ENCODE results near the gene LYRM4.

The LYRM4 gene

DNA sequence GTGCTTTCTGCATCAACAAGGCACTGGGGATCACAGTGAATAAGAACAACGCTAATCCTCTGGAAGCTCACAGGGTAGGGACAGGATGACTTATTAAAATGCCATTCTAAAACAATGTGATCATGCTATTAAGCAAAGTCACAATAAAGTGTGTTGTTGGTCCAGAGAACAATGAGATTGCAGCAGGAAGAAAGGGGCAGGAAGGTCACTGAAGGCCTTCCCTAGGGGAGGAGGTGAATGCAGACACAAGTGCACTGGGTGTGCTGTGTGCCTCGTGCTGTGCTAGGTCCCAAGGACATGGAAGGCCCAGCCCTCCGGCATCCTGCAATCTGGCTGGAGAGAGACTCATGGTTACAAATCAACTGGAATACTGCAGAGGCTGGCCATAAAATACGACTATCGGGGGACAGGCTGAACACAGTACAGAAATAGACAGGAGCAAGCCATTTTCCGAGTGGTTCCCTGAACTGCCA lies 55.7 kb downstream of the LYRM4 start:
- H2AFZ ChIP-seq (ENCODE audit: low read depth, low read length): no peak overlapping the region
- H3K27me3 ChIP-seq (ENCODE audit: low read depth, low read length): no peaks in the 10 kb centered on the region
- no peaks in the 10 kb centered on the region for H3K9me3 ChIP-seq (ENCODE audit: insufficient read depth, low read length)
- TF ChIP-seq, protein P1, sequence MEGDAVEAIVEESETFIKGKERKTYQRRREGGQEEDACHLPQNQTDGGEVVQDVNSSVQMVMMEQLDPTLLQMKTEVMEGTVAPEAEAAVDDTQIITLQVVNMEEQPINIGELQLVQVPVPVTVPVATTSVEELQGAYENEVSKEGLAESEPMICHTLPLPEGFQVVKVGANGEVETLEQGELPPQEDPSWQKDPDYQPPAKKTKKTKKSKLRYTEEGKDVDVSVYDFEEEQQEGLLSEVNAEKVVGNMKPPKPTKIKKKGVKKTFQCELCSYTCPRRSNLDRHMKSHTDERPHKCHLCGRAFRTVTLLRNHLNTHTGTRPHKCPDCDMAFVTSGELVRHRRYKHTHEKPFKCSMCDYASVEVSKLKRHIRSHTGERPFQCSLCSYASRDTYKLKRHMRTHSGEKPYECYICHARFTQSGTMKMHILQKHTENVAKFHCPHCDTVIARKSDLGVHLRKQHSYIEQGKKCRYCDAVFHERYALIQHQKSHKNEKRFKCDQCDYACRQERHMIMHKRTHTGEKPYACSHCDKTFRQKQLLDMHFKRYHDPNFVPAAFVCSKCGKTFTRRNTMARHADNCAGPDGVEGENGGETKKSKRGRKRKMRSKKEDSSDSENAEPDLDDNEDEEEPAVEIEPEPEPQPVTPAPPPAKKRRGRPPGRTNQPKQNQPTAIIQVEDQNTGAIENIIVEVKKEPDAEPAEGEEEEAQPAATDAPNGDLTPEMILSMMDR (IDR thresholded peaks at IDR 0.05; ENCODE audit: low read depth, low read length): no peak
- no peak for TF ChIP-seq EZH2phosphoT487 (IDR thresholded peaks at IDR 0.05; ENCODE audit: low read depth)
- H3K79me2 ChIP-seq (ENCODE audit: low read length): no peaks in the 10 kb centered on the region
- H4K20me1 ChIP-seq (ENCODE audit: insufficient read depth, low read length): no peaks in the 10 kb centered on the region
- no peak overlapping the region for H3K4me2 ChIP-seq (ENCODE audit: low read length)
- H3K27ac ChIP-seq (ENCODE audit: low read length): no peak overlapping the region
- H3K36me3 ChIP-seq (replicated peaks; ENCODE audit: low read depth, low read length): no peaks in the 10 kb centered on the region
- no peak overlapping the region for H3K4me3 ChIP-seq (ENCODE audit: low read length)
- no peak overlapping the region for H3K9ac ChIP-seq (ENCODE audit: low read length)
- peaks cover 13% of the 10 kb centered on the region for H3K4me1 ChIP-seq (ENCODE audit: low read length)

DNA sequence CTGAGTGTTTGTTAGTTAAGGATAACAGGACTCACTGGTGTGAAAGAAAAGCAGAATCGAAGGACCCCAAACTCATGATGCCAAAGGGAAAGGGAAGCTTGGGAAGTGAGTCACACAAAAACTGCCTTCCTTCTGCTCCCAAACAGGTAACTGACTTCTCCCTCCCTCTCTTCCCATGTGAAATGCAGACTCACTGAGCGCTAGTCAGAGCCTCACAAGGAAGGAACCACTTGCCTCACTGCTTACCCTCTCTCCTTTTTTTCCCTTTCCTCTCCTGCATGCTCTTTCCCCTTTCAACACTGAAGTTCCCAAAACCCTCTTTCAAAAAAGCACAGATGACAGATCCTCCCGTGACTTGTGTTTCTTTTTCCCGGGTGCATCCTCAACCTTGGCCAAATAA lies 56.4 kb downstream of the LYRM4 start:
- H3K9ac ChIP-seq (ENCODE audit: low read length): no peak overlapping the region
- H2AFZ ChIP-seq (ENCODE audit: low read depth, low read length): no peak overlapping the region
- H3K27ac ChIP-seq (ENCODE audit: low read length): no peak overlapping the region
- H3K4me2 ChIP-seq (ENCODE audit: low read length): no peak overlapping the region
- H4K20me1 ChIP-seq (ENCODE audit: insufficient read depth, low read length): no peaks in the 10 kb centered on the region
- no peaks in the 10 kb centered on the region for H3K9me3 ChIP-seq (ENCODE audit: insufficient read depth, low read length)
- TF ChIP-seq, protein P1 (IDR thresholded peaks at IDR 0.05; ENCODE audit: low read depth, low read length): no peak
- no peak for TF ChIP-seq EZH2phosphoT487 (IDR thresholded peaks at IDR 0.05; ENCODE audit: low read depth)
- no peaks in the 10 kb centered on the region for H3K79me2 ChIP-seq (ENCODE audit: low read length)
- H3K27me3 ChIP-seq (ENCODE audit: low read depth, low read length): no peaks in the 10 kb centered on the region
- H3K36me3 ChIP-seq (replicated peaks; ENCODE audit: low read depth, low read length): no peaks in the 10 kb centered on the region
- H3K4me3 ChIP-seq (ENCODE audit: low read length): no peak overlapping the region
- peaks cover 13% of the 10 kb centered on the region for H3K4me1 ChIP-seq (ENCODE audit: low read length)

DNA sequence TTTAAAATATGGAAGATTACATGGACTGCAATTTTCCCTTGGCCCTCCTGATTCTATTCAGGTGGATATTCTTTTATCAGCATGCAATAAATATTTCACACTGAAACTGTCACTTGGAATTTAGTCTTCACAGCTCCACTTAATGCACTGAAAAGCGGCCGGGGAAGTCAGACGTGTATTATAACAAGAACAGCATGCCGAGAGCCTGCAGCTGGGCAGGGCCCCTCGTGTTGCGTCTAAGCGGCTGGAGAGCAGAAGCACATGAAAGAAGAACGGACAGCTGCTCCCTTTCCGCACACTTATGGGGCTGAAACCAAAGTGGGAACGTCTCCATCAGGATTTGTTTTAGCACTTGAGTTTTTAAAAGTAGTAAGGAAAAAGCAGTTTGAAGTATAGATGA lies 57.2 kb downstream of the LYRM4 start:
- Histone ChIP-seq H3K27me3 (ENCODE audit: low read depth, low read length) (no peaks in the 10 kb centered on the region), H3K79me2 (ENCODE audit: low read length) (no peaks in the 10 kb centered on the region), H2AFZ (ENCODE audit: low read depth, low read length) (no peak overlapping the region), H3K9me3 (ENCODE audit: insufficient read depth, low read length) (no peaks in the 10 kb centered on the region), H3K36me3 (replicated peaks; ENCODE audit: low read depth, low read length) (no peaks in the 10 kb centered on the region), H4K20me1 (ENCODE audit: insufficient read depth, low read length) (no peaks in the 10 kb centered on the region), H3K9ac (ENCODE audit: low read length) (no peak overlapping the region), H3K4me1 (ENCODE audit: low read length) (peaks cover 12% of the 10 kb centered on the region), H3K27ac (ENCODE audit: low read length) (no peak overlapping the region), H3K4me2 (ENCODE audit: low read length) (no peak overlapping the region), H3K4me3 (ENCODE audit: low read length) (no peak overlapping the region)
- no peak for TF ChIP-seq EZH2phosphoT487 (IDR thresholded peaks at IDR 0.05; ENCODE audit: low read depth)
- TF ChIP-seq, protein P1 (IDR thresholded peaks at IDR 0.05; ENCODE audit: low read depth, low read length): no peak

DNA sequence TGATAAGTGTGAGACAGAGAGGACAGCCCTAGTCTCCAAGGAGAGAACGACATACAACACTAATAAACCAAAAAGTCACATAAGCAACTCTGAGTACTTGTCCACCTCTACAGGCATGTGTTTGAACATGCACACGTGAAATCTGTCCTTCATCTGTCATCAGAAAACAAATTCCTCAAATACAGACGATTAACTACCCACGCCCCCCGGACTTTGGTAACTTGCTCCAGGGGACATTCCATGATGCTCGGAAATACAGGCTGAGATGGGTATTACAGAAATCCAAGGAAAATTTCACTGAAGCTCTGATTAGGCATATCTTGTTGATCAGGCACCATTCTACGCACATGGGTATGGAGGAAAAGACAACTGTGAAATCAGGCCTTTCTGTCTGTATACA lies 57.8 kb downstream of the LYRM4 start:
- peaks cover 6% of the 10 kb centered on the region for H3K4me1 ChIP-seq (ENCODE audit: low read length)
- H3K4me3 ChIP-seq (ENCODE audit: low read length): no peak overlapping the region
- H3K4me2 ChIP-seq (ENCODE audit: low read length): no peak overlapping the region
- H3K9me3 ChIP-seq (ENCODE audit: insufficient read depth, low read length): no peaks in the 10 kb centered on the region
- H3K36me3 ChIP-seq (replicated peaks; ENCODE audit: low read depth, low read length): no peaks in the 10 kb centered on the region
- no peaks in the 10 kb centered on the region for H3K79me2 ChIP-seq (ENCODE audit: low read length)
- H3K27ac ChIP-seq (ENCODE audit: low read length): no peak overlapping the region
- no peaks in the 10 kb centered on the region for H3K27me3 ChIP-seq (ENCODE audit: low read depth, low read length)
- H2AFZ ChIP-seq (ENCODE audit: low read depth, low read length): no peak overlapping the region
- no peak for TF ChIP-seq EZH2phosphoT487 (IDR thresholded peaks at IDR 0.05; ENCODE audit: low read depth)
- TF ChIP-seq, protein P1 (IDR thresholded peaks at IDR 0.05; ENCODE audit: low read depth, low read length): no peak
- H4K20me1 ChIP-seq (ENCODE audit: insufficient read depth, low read length): no peaks in the 10 kb centered on the region
- no peak overlapping the region for H3K9ac ChIP-seq (ENCODE audit: low read length)
